IMR-90 (cell line): ENCODE measurements around the gene NANOS3.

Source experiments
- CEBPB ChIP-seq: IDR thresholded peaks from 2 replicates; pipeline ENCODE4 v1.6.1; 2012; ENCODE audit warnings: low read depth, low read length, improper control_type of control experiment
- CTCF ChIP-seq: conservative IDR thresholded peaks from 2 replicates; pipeline ENCODE4 v1.5.1; 2012; ENCODE audit warnings: mild to moderate bottlenecking, low read depth, low read length, improper control_type of control experiment
- ELK1 ChIP-seq: fragments of 150-350 bp; IDR thresholded peaks from 2 replicates; pipeline ENCODE4 v1.6.1; 2016; ENCODE audit warnings: low read depth, mild to moderate bottlenecking, low read length, moderate library complexity, borderline replicate concordance
- FOS ChIP-seq: fragments of 150-350 bp; IDR thresholded peaks from 2 replicates; pipeline ENCODE4 v1.6.1; 2016; ENCODE audit warnings: low read depth, low read length
- MXI1 ChIP-seq: IDR thresholded peaks from 2 replicates; pipeline ENCODE4 v1.6.1; 2012; ENCODE audit warnings: low read depth, mild to moderate bottlenecking, low read length, moderate library complexity, borderline replicate concordance
- POLR2A ChIP-seq: IDR thresholded peaks from 2 replicates; pipeline ENCODE4 v1.6.1; 2012; ENCODE audit warnings: mild to moderate bottlenecking, low read depth, low read length
- RAD21 ChIP-seq: IDR thresholded peaks from 2 replicates; pipeline ENCODE4 v1.6.1; 2012; ENCODE audit warnings: low read length, improper control_type of control experiment
- RFX5 ChIP-seq: IDR thresholded peaks from 2 replicates; pipeline ENCODE4 v1.8.0; 2012; ENCODE audit warnings: low read depth, mild to moderate bottlenecking, low read length, moderate library complexity
- SMC3 ChIP-seq: fragments of 150-350 bp; IDR thresholded peaks from 2 replicates; pipeline ENCODE4 v1.6.1; 2016; ENCODE audit warnings: low read depth, mild to moderate bottlenecking, antibody characterized with exemption, low read length, moderate library complexity

- TF ChIP-seq POLR2A, result no peak
- TF ChIP-seq MXI1, result no peak
- TF ChIP-seq SMC3, result no peak
- no peak for TF ChIP-seq CTCF
- TF ChIP-seq CEBPB, result no peak
- no peak for TF ChIP-seq ELK1
- no peak for TF ChIP-seq RAD21
- no peak for TF ChIP-seq RFX5
- no peak for TF ChIP-seq FOS
Measured at GRCh38 chr19:13881251-13881691, 4.3 kb downstream of the NANOS3 start.
